CD4-positive, alpha-beta T cell (primary cell): ENCODE results near the gene EFHC2. TPM values are rescaled to one million over a fixed set of nuclear protein-coding genes. Genes with fewer than 3 reads are reported as not detected.

Experiments
- ATAC-seq: fragments of 200-7000 bp; cut with Tn5 transposase; one replicate; pipeline ENCODE4 v1.10.0; 2022; ENCODE audit warnings: mild to moderate bottlenecking; ENCODE audit not compliant: poor library complexity
- CTCF ChIA-PET: fragments of 350-600 bp; sonication (Branson Sonifier 250); formaldehyde crosslinking; loops from one replicate; lab custom pipeline; 2021; ENCODE audit warnings: antibody characterized with exemption, inconsistent platforms; lab: Charles Lee
- POLR2A ChIA-PET: fragments of 350-600 bp; sonication (Branson Sonifier 250); formaldehyde crosslinking; loops from one replicate; lab custom pipeline; 2021; ENCODE audit warnings: antibody characterized with exemption, inconsistent platforms; lab: Charles Lee
- DNase-seq, 14 experiments: peaks; one replicate each; pipeline ENCODE4 v3.0.0-alpha.2; 2013 to 2020; ENCODE audit warnings: mixed read lengths in 2 of 14
- H3K27ac ChIP-seq, 2 donors: one replicate each; pipeline versions ENCODE4 v1.5.1 to v1.7.0; 2013; ENCODE audit warnings: low read length in 2 of 2, low read depth in 1 of 2, mild to moderate bottlenecking in 1 of 2
- H3K27me3 ChIP-seq, 2 experiments: 1 replicate in 1 of 2; 2 replicates in 1 of 2; pipeline versions ENCODE4 v1.6.1 to v1.7.0; 2013; ENCODE audit warnings: low read length in 2 of 2, control low read depth in 1 of 2, mild to moderate bottlenecking in 1 of 2, moderate library complexity in 1 of 2; ENCODE audit not compliant: insufficient read depth in 2 of 2, control insufficient read depth in 1 of 2
- H3K36me3 ChIP-seq: one replicate; pipeline ENCODE4 v1.6.1; 2013; ENCODE audit warnings: low read length, control low read depth; ENCODE audit not compliant: insufficient read depth
- H3K4me1 ChIP-seq: one replicate; pipeline ENCODE4 v1.6.1; 2013; ENCODE audit warnings: low read length, control low read depth; ENCODE audit not compliant: insufficient read depth
- H3K4me3 ChIP-seq: one replicate; pipeline ENCODE4 v1.5.1; 2013; ENCODE audit warnings: mild to moderate bottlenecking, low read length, moderate library complexity
- H3K9me3 ChIP-seq, 2 experiments: 1 replicate in 1 of 2; 2 replicates in 1 of 2; pipeline versions ENCODE4 v1.6.1 to v1.7.0; 2013; ENCODE audit warnings: low read length in 2 of 2, mild to moderate bottlenecking in 2 of 2, control low read depth in 1 of 2, moderate library complexity in 1 of 2; ENCODE audit not compliant: control insufficient read depth in 1 of 2, insufficient read depth in 1 of 2
- H3K27ac Mint-ChIP-seq: one replicate; pipeline ENCODE4 v1.8.0; 2020; ENCODE audit warnings: mixed read lengths
- H3K27me3 Mint-ChIP-seq: one replicate; pipeline ENCODE4 v1.8.0; 2021; ENCODE audit warnings: mixed read lengths
- H3K36me3 Mint-ChIP-seq: one replicate; pipeline ENCODE4 v1.8.0; 2021; ENCODE audit warnings: low read depth, mixed read lengths
- H3K4me1 Mint-ChIP-seq: one replicate; pipeline ENCODE4 v1.8.0; 2021; ENCODE audit warnings: low read depth, mixed read lengths
- H3K4me3 Mint-ChIP-seq: one replicate; pipeline ENCODE4 v1.8.0; 2020; ENCODE audit warnings: mild to moderate bottlenecking, mixed read lengths
- H3K9me3 Mint-ChIP-seq: one replicate; pipeline ENCODE4 v1.8.0; 2020; ENCODE audit warnings: mixed read lengths
- intact Hi-C, 2 experiments: fragments of 100-400 bp; cut with DNase I in 1 of 2; cut with micrococcal nuclease in 1 of 2; formaldehyde crosslinking; loops; one replicate each; pipeline versions ENCODE4 v1.15.1 to v1.9.0; 2023 to 2025; cut with DNase I, micrococcal nuclease
- total RNA-seq, 174 experiments: library from RNA in 2 of 174; stranded (reverse) in 2 of 174; gene quantifications; one replicate each; pipeline ENCODE4 v1.2.3 and lab custom pipeline; 2021 to 2026
- TF ChIP-seq, protein P1 (sequence below): fragments of 200-600 bp; IDR thresholded peaks from one replicate; pipeline ENCODE4 v1.8.0; 2022; ENCODE audit warnings: antibody characterized with exemption, mild to moderate bottlenecking

EFHC2 gene
- total RNA-seq, 2 experiments from 2014 or later = 2.7 to 3.0 TPM

DNA sequence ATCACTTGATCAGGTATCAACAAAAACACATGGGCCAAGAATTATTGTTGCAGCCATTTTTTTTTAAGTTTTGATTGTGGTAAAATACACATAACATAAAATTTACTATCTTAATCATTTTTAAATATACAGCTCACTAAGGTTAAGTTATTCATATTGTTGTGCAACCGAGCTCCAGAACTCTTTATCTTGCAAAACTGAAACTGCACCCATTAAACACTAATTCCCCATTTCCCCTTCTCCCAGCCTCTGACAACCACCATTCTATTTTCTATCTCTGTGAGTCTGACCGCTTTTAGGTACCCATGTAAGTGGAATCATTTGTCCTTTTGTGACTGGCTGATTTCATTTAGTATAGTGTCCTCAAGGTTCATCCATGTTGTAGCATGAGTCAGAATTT is 244.1 kb downstream of the EFHC2 start:
- H3K4me1 ChIP-seq = no peaks in the 10 kb centered on the region
- H3K9me3 ChIP-seq = no peaks in the 10 kb centered on the region
- Mint-ChIP-seq H3K27ac (no peak overlapping the region), H3K27me3 (no peaks in the 10 kb centered on the region), H3K4me1 (no peaks in the 10 kb centered on the region), H3K36me3 (no peaks in the 10 kb centered on the region), H3K9me3 (no peaks in the 10 kb centered on the region), H3K4me3 (no peak overlapping the region)
- H3K27me3 ChIP-seq = peaks cover 0 to 3% of the 10 kb centered on the region in 2 experiments
- CTCF ChIA-PET = no interaction called here
- no peak overlapping the region for H3K4me3 ChIP-seq
- TF ChIP-seq, protein P1, sequence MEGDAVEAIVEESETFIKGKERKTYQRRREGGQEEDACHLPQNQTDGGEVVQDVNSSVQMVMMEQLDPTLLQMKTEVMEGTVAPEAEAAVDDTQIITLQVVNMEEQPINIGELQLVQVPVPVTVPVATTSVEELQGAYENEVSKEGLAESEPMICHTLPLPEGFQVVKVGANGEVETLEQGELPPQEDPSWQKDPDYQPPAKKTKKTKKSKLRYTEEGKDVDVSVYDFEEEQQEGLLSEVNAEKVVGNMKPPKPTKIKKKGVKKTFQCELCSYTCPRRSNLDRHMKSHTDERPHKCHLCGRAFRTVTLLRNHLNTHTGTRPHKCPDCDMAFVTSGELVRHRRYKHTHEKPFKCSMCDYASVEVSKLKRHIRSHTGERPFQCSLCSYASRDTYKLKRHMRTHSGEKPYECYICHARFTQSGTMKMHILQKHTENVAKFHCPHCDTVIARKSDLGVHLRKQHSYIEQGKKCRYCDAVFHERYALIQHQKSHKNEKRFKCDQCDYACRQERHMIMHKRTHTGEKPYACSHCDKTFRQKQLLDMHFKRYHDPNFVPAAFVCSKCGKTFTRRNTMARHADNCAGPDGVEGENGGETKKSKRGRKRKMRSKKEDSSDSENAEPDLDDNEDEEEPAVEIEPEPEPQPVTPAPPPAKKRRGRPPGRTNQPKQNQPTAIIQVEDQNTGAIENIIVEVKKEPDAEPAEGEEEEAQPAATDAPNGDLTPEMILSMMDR = no peak
- H3K27ac ChIP-seq = no peak overlapping the region
- no peak for DNase-seq
- POLR2A ChIA-PET = no interaction called here
- intact Hi-C loops = no loop called here
- no peaks in the 10 kb centered on the region for H3K36me3 ChIP-seq
- no peak for ATAC-seq

Other genes with a start within 250 kb of the EFHC2 start
- 1 to 10 TPM; 4.8 to 5.4 TPM for gene FUNDC1, start 199.2 kb upstream of the EFHC2 start, total RNA-seq